Stimulated activated CD4-positive, alpha-beta T cell treated with anti-CD3 and anti-CD28 coated beads, Interleukin-2, amount 100 ng/mL, for 4 hours (primary cell): ENCODE data around the gene PLEK2.
"Not testable (repeated sequence)": the region's sequence is repeated elsewhere in the genome, so short reads cannot be mapped to it uniquely, and the experiment has no call there.

Experiments used
- DNase-seq: peaks from one replicate; pipeline ENCODE4 v3.0.0-alpha.2; 2020; ENCODE audit warnings: low read depth

The PLEK2 gene

GRCh38 chr14:67358924-67359774 is 52.8 kb downstream of the PLEK2 start:
- no peak for DNase-seq

- DNase-seq, result no peak
These were observed 54.0 kb downstream of the PLEK2 start for GRCh38 chr14:67357969-67358354.

- DNase-seq, result no peak
These were observed 54.6 kb downstream of the PLEK2 start for GRCh38 chr14:67357186-67357968.

GRCh38 chr14:67352055-67352454 is 59.9 kb downstream of the PLEK2 start:
- no peak for DNase-seq

- no peak for DNase-seq
These were observed 66.4 kb downstream of the PLEK2 start for GRCh38 chr14:67345583-67345982.

GRCh38 chr14:67343601-67344230 is 68.2 kb downstream of the PLEK2 start:
- no peak for DNase-seq

GRCh38 chr14:67341231-67341630 is 70.7 kb downstream of the PLEK2 start:
- not testable (repeated sequence) for DNase-seq
